GM18951 (cell line): Measurements from ENCODE around the gene CRACR2A.

Experiments
- POLR2A ChIP-seq: IDR thresholded peaks from 4 replicates; pipeline ENCODE4 v1.6.1; 2011; ENCODE audit warnings: mild to moderate bottlenecking; ENCODE audit not compliant: insufficient read length, insufficient read depth; ENCODE audit errors: extremely low read depth
- in situ Hi-C: fragments of 300-500 bp; cut with MboI; formaldehyde crosslinking; loops from one replicate; pipeline ENCODE4 v1.12.0; 2022; ENCODE audit warnings: low sequenced_read_pairs, mixed read lengths, inconsistent platforms; ENCODE audit not compliant: unreplicated experiment

Gene CRACR2A

GRCh38 chr12:3579446-3580093, 173.3 kb downstream of the CRACR2A start:
- in situ Hi-C loops: no loop called here
- no peak for TF ChIP-seq POLR2A

GRCh38 chr12:3578557-3578956, 174.4 kb downstream of the CRACR2A start:
- TF ChIP-seq POLR2A: no peak
- in situ Hi-C loops: no loop called here

- in situ Hi-C loops: no loop called here
- no peak for TF ChIP-seq POLR2A
These were observed 176.0 kb downstream of the CRACR2A start for GRCh38 chr12:3576891-3577290.

GRCh38 chr12:3574986-3575385, 177.9 kb downstream of the CRACR2A start:
- in situ Hi-C loops: no loop called here

GRCh38 chr12:3572560-3572959, 180.3 kb downstream of the CRACR2A start:
- in situ Hi-C loops: no loop called here
- no peak for TF ChIP-seq POLR2A

More at GRCh38 chr12:3574986-3575385, 177.9 kb downstream of the CRACR2A start:
- no peak for TF ChIP-seq POLR2A

- in situ Hi-C loops: no loop called here
- TF ChIP-seq POLR2A: no peak
These were observed 181.2 kb downstream of the CRACR2A start for GRCh38 chr12:3571724-3572123.

GRCh38 chr12:3571323-3571722, 181.6 kb downstream of the CRACR2A start:
- in situ Hi-C loops: no loop called here
- TF ChIP-seq POLR2A: no peak

- in situ Hi-C loops: no loop called here
- no peak for TF ChIP-seq POLR2A
These were observed 184.2 kb downstream of the CRACR2A start for GRCh38 chr12:3568695-3569094.

- in situ Hi-C loops: no loop called here
- no peak for TF ChIP-seq POLR2A
These were observed 186.9 kb downstream of the CRACR2A start for GRCh38 chr12:3565985-3566384.
